GM12874 (cell line): ENCODE results near the gene PEX5.

Experiments
- TF ChIP-seq, protein P1 (sequence below): IDR thresholded peaks from 2 replicates; pipeline ENCODE4 v1.5.1; 2011; ENCODE audit warnings: low read depth, mild to moderate bottlenecking, control low read depth, low read length, moderate library complexity; ENCODE audit not compliant: insufficient read depth

PEX5 gene

DNA sequence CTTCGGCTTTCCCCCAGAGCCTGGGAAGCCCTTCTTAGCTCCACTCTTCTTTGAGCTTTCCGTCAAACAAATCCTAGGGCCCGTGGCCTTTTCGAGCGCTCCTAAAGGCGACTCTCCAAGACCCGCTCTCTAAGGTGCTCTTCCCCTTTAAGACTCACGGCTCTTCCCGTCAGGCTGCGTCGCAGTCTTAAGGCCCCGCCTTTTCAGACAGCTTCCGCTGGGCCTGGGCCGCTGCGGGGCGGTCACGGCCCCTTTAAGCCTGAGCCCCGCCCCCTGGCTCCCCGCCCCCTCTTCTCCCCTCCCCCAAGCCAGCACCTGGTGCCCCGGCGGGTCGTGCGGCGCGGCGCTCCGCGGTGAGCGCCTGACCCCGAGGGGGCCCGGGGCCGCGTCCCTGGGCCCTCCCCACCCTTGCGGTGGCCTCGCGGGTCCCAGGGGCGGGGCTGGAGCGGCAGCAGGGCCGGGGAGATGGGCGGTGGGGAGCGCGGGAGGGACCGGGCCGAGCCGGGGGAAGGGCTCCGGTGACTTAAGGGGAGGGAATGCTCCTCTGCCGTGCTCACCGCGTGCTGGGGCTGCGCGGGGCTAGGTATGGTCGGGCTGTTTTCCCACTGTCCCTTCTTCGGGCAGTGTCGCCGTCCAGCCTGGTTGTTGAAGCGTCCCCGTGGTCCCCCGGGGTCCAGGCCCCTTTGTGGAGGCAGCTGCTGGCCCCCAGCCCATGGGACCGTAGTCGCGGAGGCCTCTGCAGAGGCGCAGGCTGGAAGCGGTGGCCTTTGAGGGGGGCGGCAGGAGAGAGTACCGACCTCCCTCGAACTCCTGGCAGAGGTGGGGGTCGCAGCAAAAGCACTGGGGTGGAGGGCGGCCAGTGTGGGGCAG is at the start of gene PEX5:
TSS of gene PEX5 (plus strand) at position 289 of the 870 bp plus-strand sequence. CDS start 692 bp downstream, outside the sequence.
- TF ChIP-seq, protein P1, sequence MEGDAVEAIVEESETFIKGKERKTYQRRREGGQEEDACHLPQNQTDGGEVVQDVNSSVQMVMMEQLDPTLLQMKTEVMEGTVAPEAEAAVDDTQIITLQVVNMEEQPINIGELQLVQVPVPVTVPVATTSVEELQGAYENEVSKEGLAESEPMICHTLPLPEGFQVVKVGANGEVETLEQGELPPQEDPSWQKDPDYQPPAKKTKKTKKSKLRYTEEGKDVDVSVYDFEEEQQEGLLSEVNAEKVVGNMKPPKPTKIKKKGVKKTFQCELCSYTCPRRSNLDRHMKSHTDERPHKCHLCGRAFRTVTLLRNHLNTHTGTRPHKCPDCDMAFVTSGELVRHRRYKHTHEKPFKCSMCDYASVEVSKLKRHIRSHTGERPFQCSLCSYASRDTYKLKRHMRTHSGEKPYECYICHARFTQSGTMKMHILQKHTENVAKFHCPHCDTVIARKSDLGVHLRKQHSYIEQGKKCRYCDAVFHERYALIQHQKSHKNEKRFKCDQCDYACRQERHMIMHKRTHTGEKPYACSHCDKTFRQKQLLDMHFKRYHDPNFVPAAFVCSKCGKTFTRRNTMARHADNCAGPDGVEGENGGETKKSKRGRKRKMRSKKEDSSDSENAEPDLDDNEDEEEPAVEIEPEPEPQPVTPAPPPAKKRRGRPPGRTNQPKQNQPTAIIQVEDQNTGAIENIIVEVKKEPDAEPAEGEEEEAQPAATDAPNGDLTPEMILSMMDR, result no peak

DNA sequence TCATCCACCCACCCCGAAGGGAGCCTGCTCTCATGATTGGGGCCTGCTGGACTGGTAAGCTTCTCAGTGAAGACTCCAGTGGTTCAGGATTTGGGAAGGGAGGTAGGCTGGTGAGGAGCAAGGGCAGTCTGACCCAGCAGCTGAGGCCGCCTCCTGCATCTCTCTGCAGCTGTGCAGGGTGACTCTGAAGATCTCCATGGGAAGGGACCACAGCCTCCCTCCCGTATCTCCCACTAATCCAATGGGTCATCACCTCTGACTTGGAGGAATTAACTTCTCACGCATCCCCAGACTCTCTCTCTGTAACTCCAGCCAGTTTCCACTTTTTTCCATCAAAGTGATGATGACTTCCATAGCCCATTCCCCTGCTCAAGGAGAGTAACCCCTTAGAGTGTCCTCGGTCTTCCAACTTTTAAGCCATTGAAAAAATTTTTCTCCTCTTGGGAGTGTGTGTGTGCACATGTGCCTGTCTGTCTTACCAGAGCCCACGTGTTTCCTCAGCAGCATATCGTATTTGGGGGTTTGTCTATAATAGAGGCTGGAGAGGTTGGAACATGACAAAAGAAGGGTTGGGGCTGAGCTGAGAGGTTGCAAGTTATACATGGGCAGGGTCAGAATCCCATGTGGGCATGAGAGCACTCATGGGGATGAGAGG is 48.0 kb upstream of the PEX5 start:
- TF ChIP-seq, protein P1, result no peak

DNA sequence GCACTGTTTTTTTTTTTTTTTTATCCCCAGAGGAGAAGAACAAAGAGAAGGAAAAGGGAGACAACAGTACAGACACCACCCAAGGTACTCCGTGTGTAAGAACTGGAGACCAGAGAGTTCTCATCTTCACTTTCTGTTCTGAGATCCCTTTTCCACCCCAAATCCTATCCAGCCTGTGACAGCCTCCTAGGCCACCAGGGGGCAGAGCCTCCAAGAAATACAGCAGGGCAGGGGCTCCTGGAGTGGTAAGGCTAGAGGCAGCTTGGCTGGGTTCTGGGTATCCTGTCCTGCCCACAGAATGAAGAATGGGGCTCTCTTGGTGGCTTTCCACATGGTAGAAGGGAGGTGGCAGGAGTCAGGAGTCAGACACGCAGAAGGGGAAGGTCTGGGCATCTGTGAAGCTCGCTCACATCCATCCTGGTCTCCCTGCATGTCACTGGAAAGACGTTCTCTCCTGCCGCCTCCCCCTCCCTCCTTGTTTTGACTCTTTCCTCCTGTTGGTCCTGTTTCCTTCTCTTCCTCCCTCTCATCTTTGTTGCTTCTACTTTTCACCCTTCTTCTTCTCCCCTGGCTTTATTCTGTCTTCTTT is 47.3 kb upstream of the PEX5 start:
- TF ChIP-seq, protein P1, result peak; percentile 69

DNA sequence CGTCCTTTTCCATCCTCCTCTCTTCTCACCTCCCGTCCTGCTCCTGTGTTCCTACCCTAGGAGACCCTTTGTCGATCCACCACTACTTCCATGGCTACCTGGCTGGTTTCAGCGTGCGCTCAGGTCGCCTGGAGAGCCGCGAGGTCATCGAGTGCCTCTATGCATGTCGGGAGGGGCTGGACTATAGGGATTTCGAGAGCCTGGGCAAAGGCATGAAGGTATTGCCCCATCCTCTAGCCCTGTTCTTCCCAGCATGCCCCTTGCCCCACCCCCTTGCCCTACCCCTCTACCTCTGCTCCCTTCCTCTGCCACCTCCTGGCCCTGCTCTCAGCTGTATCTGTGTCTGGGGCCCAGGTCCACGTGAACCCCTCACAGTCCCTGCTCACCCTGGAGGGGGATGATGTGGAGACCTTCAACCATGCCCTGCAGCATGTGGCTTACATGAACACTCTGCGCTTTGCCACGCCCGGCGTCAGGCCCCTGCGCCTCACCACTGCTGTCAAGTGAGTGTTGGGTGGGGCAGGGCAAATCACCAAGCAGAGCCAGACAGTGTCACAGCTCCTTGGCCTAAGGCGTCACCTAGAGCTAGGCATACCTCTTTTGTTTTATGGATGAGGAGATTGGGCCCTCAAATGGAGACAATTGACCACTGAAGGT is 46.5 kb upstream of the PEX5 start:
- TF ChIP-seq, protein P1, result no peak

DNA sequence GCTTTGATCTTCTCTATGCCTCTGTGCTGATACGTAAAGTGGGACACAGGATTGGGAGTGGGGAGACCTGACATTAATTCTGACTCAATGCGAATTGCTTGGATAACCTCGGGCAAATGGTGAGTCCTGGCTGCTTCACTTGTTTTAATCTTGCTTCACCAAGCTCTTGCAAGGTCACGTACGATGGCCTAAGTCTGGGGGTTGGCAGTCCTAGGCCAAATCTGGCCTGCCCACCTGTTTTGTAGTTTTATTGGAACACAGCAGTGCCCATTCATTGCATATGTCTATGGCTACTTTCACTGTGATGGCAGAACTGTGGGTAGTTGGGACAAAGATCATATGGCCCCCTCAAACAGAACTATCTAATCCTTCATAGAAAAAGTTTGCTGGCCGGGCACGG is 45.9 kb upstream of the PEX5 start:
- TF ChIP-seq, protein P1, result no peak

DNA sequence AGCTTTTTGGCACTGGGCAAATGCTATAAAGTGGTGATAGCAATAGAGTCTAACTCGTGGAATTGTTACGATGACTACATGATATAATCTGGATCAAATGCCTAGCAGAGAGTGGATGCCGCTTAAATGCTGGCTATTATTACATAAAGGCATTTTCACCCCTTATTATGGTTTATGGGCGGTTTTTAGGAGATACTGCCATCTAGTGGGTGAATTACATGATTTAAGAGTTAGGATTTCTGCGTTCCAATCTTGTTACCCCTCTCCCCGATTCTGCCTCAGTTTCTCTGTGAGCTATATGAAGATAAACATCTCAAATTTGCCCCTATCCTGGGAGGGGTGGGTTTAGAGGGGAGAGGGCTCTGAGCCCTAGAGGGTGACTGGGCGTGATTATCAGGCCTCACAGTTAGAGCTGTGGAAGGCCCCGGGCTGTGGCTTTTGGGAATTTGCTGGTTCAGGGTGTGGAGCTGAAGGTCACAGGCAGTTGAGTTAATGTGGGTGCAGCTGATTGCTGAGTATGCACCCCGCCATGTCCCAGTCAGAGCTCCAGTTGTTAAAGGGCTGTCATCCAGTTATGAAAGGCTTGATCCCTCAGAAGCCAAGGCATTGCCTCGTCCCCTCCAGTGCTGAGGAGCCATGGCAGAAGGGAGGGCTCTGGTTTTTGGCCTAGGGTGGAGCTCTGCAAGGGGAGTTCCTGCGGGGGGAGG is 44.9 kb upstream of the PEX5 start:
- TF ChIP-seq, protein P1, result peak; percentile 23; the same call in 1 of the 2 replicates
